Dedifferentiated amniotic fluid mesenchymal stem cell (primary cell): ENCODE results near the gene RECQL.
"Not testable (repeated sequence)": the region's sequence is repeated elsewhere in the genome, so short reads cannot be mapped to it uniquely, and the experiment has no call there.

ENCODE experiments used
- DNase-seq: peaks from one replicate; pipeline ENCODE4 v3.0.0-alpha.2; 2016; ENCODE audit errors: extremely low spot score

The RECQL gene

GRCh38 chr12:21502872-21503271, 1.4 kb upstream of the RECQL start:
- no peak for DNase-seq

GRCh38 chr12:21502164-21502496, 695 bp upstream of the RECQL start:
- DNase-seq, result peak; percentile 38

GRCh38 chr12:21500786-21501257, 613 bp downstream of the RECQL start:
- DNase-seq, result no peak

GRCh38 chr12:21499765-21500164, 1.7 kb downstream of the RECQL start:
- DNase-seq, result no peak

- DNase-seq, result no peak
Measured at GRCh38 chr12:21485998-21486397, 15.4 kb downstream of the RECQL start.

- no peak for DNase-seq
Measured at GRCh38 chr12:21483531-21483930, 17.9 kb downstream of the RECQL start.

- no peak for DNase-seq
Measured at GRCh38 chr12:21478756-21479455, 22.5 kb downstream of the RECQL start.

GRCh38 chr12:21476949-21477348, 24.5 kb downstream of the RECQL start:
- DNase-seq, result peak; percentile 48

GRCh38 chr12:21475552-21475951, 25.9 kb downstream of the RECQL start:
- DNase-seq, result no peak

GRCh38 chr12:21472197-21472823, 29.1 kb downstream of the RECQL start:
- no peak for DNase-seq

GRCh38 chr12:21471294-21471693, 30.1 kb downstream of the RECQL start:
- DNase-seq, result no peak

GRCh38 chr12:21467334-21467733, 34.1 kb downstream of the RECQL start:
- not testable (repeated sequence) for DNase-seq

- no peak for DNase-seq
Measured at GRCh38 chr12:21459474-21459873, 42.0 kb downstream of the RECQL start.

GRCh38 chr12:21456291-21456780, 45.1 kb downstream of the RECQL start:
- DNase-seq, result no peak

GRCh38 chr12:21453312-21453852, 48.1 kb downstream of the RECQL start:
- no peak for DNase-seq

- DNase-seq, result no peak
Measured at GRCh38 chr12:21451529-21451928, 49.9 kb downstream of the RECQL start.

GRCh38 chr12:21444193-21445146, 57.0 kb downstream of the RECQL start:
- no peak for DNase-seq

GRCh38 chr12:21439347-21439746, 62.1 kb downstream of the RECQL start:
- no peak for DNase-seq

GRCh38 chr12:21438643-21439042, 62.8 kb downstream of the RECQL start:
- no peak for DNase-seq

- no peak for DNase-seq
Measured at GRCh38 chr12:21434699-21435098, 66.7 kb downstream of the RECQL start.

GRCh38 chr12:21433525-21433924, 67.9 kb downstream of the RECQL start:
- no peak for DNase-seq

GRCh38 chr12:21429994-21430393, 71.4 kb downstream of the RECQL start:
- DNase-seq, result no peak
